ENCODE data around the gene CCN5. TPM values are rescaled to one million over a fixed set of nuclear protein-coding genes. Genes with fewer than 3 reads are reported as not detected.

Gene CCN5
- total and polyA plus RNA-seq, 2 donors from 2014 or later = 0.41 to 3.1 TPM

DNA sequence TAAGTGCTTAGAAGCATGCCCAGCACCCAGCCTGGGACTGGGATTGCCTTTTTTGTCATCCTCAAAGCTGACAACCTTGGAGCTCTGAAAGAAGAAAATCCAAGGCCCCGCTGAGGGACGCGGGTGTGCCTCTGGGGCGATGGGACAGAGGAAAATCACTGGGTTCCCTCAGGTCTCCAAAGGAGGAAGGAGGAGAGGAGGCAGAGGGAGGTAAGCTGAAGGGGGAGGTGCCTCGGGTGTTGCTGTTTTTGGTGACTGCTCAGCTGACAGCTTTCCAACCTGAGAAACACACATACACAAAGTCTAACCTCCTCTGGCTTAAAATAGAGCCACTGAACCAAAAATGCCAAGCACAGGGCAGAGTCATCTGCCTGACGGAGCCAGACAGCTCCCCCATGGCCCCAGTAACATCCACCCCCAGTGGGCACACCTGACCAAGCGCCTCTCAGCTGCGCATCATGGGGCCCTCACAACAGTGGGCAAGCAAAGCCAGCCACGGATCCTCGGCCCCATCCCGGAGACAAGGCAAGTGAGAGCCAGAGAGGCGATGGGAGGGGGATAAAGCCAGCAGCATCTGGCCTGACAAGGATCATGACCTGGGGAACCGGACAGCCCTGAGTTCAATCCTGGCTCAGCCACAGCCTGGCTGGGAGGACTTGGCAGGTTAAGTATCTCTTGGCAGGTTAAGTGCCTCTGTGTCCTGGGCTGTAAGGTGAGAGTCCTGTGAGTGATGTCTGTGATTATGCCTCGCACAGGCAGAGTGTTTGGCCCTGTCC, 27.3 kb downstream of the CCN5 start:
- H3K4me1 ChIP-seq (ENCODE audit: control insufficient read depth in 2 of 3, insufficient read depth in 2 of 3, low read depth in 1 of 3, low read length in 3 of 3) = peaks cover 0 to 10% (median 3%) of the 10 kb centered on the region in 3 donors
- peak in 1 of 5 donors; percentile 54 for DNase-seq

DNA sequence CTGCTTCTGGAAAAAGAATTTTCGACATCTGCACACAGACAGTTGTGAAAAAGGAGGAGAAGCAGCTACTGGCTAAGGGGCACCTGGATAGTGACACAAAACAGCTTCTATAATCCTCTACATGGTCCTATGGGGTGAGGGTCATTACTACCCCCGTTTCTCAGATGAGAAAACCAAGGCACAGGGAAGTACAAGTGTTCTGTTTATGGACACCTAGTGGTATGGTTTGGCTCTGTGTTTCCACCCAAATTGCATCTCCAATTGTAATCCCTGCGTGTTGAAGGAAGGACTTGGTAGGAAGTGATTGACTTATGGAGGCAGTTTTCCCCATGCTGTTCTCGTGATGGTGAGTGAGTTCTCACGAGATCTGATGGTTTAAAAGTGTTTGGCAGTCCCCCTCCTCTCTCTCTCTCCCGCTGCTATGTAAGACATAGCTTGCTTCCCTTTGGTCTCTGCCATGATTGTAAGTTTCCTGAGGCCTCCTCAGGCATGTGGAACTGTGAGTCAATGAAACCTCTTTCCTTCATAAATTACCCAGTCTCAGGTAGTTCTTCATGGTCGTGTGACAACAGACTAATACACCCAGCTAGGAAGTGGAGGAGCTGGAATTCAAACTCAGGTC, 28.0 kb downstream of the CCN5 start:
- FAIRE-seq (no peak), DNase-seq (no peak)
- Histone ChIP-seq H3K27me3 (ENCODE audit: control insufficient read depth, insufficient read depth, low read length) (no peaks in the 10 kb centered on the region), H3K9me3 (ENCODE audit: control insufficient read depth in 2 of 3, insufficient read depth in 1 of 3, low read length in 3 of 3) (no peaks in the 10 kb centered on the region), H3K9ac (ENCODE audit: low read length in 3 of 3) (no peak overlapping the region), H3K27ac (ENCODE audit: low read depth in 2 of 2, low read length in 2 of 2) (no peak overlapping the region), H3K4me3 (ENCODE audit: low read length in 3 of 3) (no peak overlapping the region), H3K4me1 (ENCODE audit: control insufficient read depth in 2 of 3, insufficient read depth in 2 of 3, low read depth in 1 of 3, low read length in 3 of 3) (peaks cover 0 to 10% (median 6%) of the 10 kb centered on the region in 3 donors), H3K36me3 (ENCODE audit: control insufficient read depth in 2 of 3, insufficient read depth in 3 of 3, low read length in 3 of 3) (no peaks in the 10 kb centered on the region)
- intact Hi-C loops (cut with DNase I) = no loop called here
- TF ChIP-seq, protein P1, sequence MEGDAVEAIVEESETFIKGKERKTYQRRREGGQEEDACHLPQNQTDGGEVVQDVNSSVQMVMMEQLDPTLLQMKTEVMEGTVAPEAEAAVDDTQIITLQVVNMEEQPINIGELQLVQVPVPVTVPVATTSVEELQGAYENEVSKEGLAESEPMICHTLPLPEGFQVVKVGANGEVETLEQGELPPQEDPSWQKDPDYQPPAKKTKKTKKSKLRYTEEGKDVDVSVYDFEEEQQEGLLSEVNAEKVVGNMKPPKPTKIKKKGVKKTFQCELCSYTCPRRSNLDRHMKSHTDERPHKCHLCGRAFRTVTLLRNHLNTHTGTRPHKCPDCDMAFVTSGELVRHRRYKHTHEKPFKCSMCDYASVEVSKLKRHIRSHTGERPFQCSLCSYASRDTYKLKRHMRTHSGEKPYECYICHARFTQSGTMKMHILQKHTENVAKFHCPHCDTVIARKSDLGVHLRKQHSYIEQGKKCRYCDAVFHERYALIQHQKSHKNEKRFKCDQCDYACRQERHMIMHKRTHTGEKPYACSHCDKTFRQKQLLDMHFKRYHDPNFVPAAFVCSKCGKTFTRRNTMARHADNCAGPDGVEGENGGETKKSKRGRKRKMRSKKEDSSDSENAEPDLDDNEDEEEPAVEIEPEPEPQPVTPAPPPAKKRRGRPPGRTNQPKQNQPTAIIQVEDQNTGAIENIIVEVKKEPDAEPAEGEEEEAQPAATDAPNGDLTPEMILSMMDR (IDR thresholded peaks at IDR 0.05; ENCODE audit: borderline replicate concordance, extremely low read depth, insufficient read depth) = no peak

More for the DNA sequence above, 27.3 kb downstream of the CCN5 start:
- TF ChIP-seq, protein P1 (IDR thresholded peaks at IDR 0.05; ENCODE audit: borderline replicate concordance, extremely low read depth, insufficient read depth) = no peak
- H3K9me3 ChIP-seq (ENCODE audit: control insufficient read depth in 2 of 3, insufficient read depth in 1 of 3, low read length in 3 of 3) = no peaks in the 10 kb centered on the region
- intact Hi-C loops (cut with DNase I) = no loop called here
- H3K36me3 ChIP-seq (ENCODE audit: control insufficient read depth in 2 of 3, insufficient read depth in 3 of 3, low read length in 3 of 3) = no peaks in the 10 kb centered on the region
- FAIRE-seq = no peak
- no peak overlapping the region for H3K4me3 ChIP-seq (ENCODE audit: low read length in 3 of 3)
- no peak overlapping the region for H3K9ac ChIP-seq (ENCODE audit: low read length in 3 of 3)
- H3K27me3 ChIP-seq (ENCODE audit: control insufficient read depth, insufficient read depth, low read length) = no peaks in the 10 kb centered on the region
- H3K27ac ChIP-seq (ENCODE audit: low read depth in 2 of 2, low read length in 2 of 2) = no peak overlapping the region

DNA sequence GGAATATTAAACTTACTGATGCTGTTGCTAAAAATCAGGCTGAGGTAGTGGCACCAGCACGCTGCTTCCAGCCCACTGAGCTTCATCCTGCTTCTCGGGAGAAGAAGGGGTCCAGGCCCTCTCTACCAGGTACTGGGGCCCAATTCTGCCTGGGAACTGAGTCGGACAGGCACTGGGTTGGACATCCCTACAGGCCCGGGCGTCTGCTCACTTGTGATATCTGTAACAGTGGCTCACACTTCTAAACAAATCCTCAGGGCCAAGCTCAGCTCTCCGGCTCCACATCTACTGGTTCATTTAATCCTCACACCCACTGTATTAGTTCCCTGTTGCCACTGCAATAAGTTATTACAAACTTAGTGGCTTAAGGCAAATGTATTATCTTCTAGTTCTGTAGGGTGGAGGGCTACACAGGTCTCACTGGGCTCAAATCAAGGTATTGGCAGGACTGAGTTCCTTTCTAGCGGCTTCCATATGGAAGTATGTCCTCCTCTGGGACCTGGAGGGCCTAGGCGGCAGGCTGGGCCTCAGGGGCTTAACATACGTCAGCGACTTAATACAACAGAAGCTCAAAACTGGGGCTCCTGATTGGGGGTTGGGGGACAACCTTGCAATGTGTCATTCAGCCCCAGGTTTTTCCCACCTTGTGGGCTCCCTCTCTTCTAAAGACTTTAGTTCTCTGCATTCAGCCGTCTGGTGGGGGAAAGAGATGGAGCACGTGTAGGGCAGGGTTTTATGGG, 28.9 kb downstream of the CCN5 start:
- Histone ChIP-seq H3K4me3 (ENCODE audit: low read length in 3 of 3) (no peak overlapping the region), H3K4me1 (ENCODE audit: control insufficient read depth in 2 of 3, insufficient read depth in 2 of 3, low read depth in 1 of 3, low read length in 3 of 3) (peaks cover 0 to 10% (median 7%) of the 10 kb centered on the region in 3 donors), H3K9ac (ENCODE audit: low read length in 3 of 3) (no peak overlapping the region), H3K36me3 (ENCODE audit: control insufficient read depth in 2 of 3, insufficient read depth in 3 of 3, low read length in 3 of 3) (no peaks in the 10 kb centered on the region), H3K27ac (ENCODE audit: low read depth in 2 of 2, low read length in 2 of 2) (no peak overlapping the region), H3K9me3 (ENCODE audit: control insufficient read depth in 2 of 3, insufficient read depth in 1 of 3, low read length in 3 of 3) (no peaks in the 10 kb centered on the region), H3K27me3 (ENCODE audit: control insufficient read depth, insufficient read depth, low read length) (no peaks in the 10 kb centered on the region)
- DNase-seq = peak in 1 of 5 donors; percentile 58
- no peak for FAIRE-seq
- TF ChIP-seq, protein P1 (IDR thresholded peaks at IDR 0.05; ENCODE audit: borderline replicate concordance, extremely low read depth, insufficient read depth) = no peak
- intact Hi-C loops (cut with DNase I) = no loop called here

All from kidney (tissue), 14 donors.